Mucosa of stomach (tissue), 1 donor: ENCODE data around the gene RNASE13.

Source experiments
- H3K27me3 ChIP-seq: one replicate; pipeline ENCODE4 v1.7.0; 2013; ENCODE audit warnings: mild to moderate bottlenecking, low read length; ENCODE audit not compliant: control insufficient read depth, insufficient read depth
- H3K36me3 ChIP-seq: one replicate; pipeline ENCODE4 v1.7.0; 2013; ENCODE audit warnings: low read length; ENCODE audit not compliant: control insufficient read depth, insufficient read depth
- H3K4me1 ChIP-seq: one replicate; pipeline ENCODE4 v1.7.0; 2013; ENCODE audit warnings: mild to moderate bottlenecking, low read length; ENCODE audit not compliant: control insufficient read depth, insufficient read depth
- H3K4me3 ChIP-seq: one replicate; pipeline ENCODE4 v1.7.0; 2013; ENCODE audit warnings: low read length
- H3K9ac ChIP-seq: one replicate; pipeline ENCODE4 v1.7.0; 2013; ENCODE audit warnings: mild to moderate bottlenecking, low read length, moderate library complexity
- H3K9me3 ChIP-seq: one replicate; pipeline ENCODE4 v1.7.0; 2013; ENCODE audit warnings: mild to moderate bottlenecking, low read length, moderate library complexity; ENCODE audit not compliant: control insufficient read depth
- donor health status: Pancreatic carcinoma.

Gene RNASE13

DNA sequence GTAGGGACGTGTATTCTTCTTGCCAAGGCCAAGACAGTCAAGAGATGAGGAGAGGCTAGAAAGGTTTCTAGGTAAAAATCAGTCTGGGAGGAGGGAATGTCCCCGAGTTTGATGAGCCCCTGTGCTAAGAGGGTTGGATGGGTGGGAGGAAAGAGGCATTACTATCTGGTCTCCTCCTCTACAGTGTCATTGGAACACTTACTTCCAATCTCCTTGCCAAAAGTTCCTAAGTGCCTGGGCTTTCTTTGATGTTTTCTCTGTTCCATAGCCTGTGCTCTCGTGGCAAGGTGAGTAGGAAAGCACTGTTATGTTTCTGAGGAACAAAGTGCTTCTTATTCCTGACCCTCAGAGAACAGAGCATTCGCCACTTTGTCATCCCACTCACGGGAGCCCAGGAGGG is at the start of gene RNASE13:
Gene RNASE13 (minus strand): TSS at position 101 of the 400 bp plus-strand sequence. CDS start 519 bp downstream, outside the sequence.
- no peaks in the 10 kb centered on the region for H3K27me3 ChIP-seq
- peaks cover 15% of the 10 kb centered on the region for H3K4me1 ChIP-seq
- H3K36me3 ChIP-seq: no peaks in the 10 kb centered on the region
- no peak within 1 kb of the TSS for H3K9ac ChIP-seq
- no peak within 1 kb of the TSS for H3K4me3 ChIP-seq
- H3K9me3 ChIP-seq: no peaks in the 10 kb centered on the region

- peaks cover 19% of the 10 kb centered on the region for H3K36me3 ChIP-seq
- H3K27me3 ChIP-seq: no peaks in the 10 kb centered on the region
- H3K4me3 ChIP-seq: no peak overlapping the region
- H3K9me3 ChIP-seq: no peaks in the 10 kb centered on the region
- H3K4me1 ChIP-seq: peaks cover 7% of the 10 kb centered on the region
- H3K9ac ChIP-seq: no peak overlapping the region
Observed at GRCh38 chr14:21084396-21084795, 49.8 kb upstream of the RNASE13 start.

GRCh38 chr14:21083565-21084325 is 49.1 kb upstream of the RNASE13 start:
- Histone ChIP-seq H3K9ac (no peak overlapping the region), H3K36me3 (peaks cover 26% of the 10 kb centered on the region)

GRCh38 chr14:21081521-21082142 is 47.0 kb upstream of the RNASE13 start:
- H3K9me3 ChIP-seq: no peaks in the 10 kb centered on the region
- H3K36me3 ChIP-seq: peaks cover 33% of the 10 kb centered on the region
- H3K27me3 ChIP-seq: no peaks in the 10 kb centered on the region
- H3K4me3 ChIP-seq: no peak overlapping the region
- peaks cover 6% of the 10 kb centered on the region for H3K4me1 ChIP-seq
- no peak overlapping the region for H3K9ac ChIP-seq

More at GRCh38 chr14:21083565-21084325, 49.1 kb upstream of the RNASE13 start:
- H3K9me3 ChIP-seq: no peaks in the 10 kb centered on the region
- H3K27me3 ChIP-seq: no peaks in the 10 kb centered on the region
- no peak overlapping the region for H3K4me3 ChIP-seq
- H3K4me1 ChIP-seq: peaks cover 6% of the 10 kb centered on the region

DNA sequence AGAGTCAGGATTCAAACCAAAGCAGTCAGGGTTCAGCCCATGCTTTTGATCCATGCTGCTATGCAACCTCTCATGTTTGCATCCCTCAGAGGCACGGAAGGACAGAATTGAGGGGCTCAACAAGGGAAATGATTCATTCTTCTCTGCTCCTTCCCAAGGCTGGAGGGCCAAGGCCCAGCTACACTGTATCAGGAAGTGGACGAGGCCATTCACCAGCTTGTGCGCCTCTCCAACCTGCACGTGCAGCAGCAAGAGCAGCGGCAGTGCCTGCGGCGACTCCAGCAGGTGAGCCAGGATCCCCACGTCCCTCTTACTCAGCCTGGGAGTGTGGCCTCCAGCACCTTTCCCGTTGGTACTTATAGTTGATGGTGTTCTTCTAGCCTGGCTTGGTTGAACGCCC is 44.1 kb upstream of the RNASE13 start:
- Histone ChIP-seq H3K9ac (no peak overlapping the region), H3K27me3 (no peaks in the 10 kb centered on the region), H3K9me3 (no peaks in the 10 kb centered on the region), H3K36me3 (peaks cover 51% of the 10 kb centered on the region), H3K4me1 (no peaks in the 10 kb centered on the region), H3K4me3 (no peak overlapping the region)

GRCh38 chr14:21078287-21078686 is 43.7 kb upstream of the RNASE13 start:
- Histone ChIP-seq H3K27me3 (no peaks in the 10 kb centered on the region), H3K9ac (no peak overlapping the region), H3K4me1 (peaks cover 2% of the 10 kb centered on the region), H3K4me3 (no peak overlapping the region), H3K36me3 (peaks cover 51% of the 10 kb centered on the region), H3K9me3 (no peaks in the 10 kb centered on the region)

- no peaks in the 10 kb centered on the region for H3K9me3 ChIP-seq
- H3K4me3 ChIP-seq: no peak overlapping the region
- H3K9ac ChIP-seq: no peak overlapping the region
- peaks cover 8% of the 10 kb centered on the region for H3K4me1 ChIP-seq
- peaks cover 47% of the 10 kb centered on the region for H3K36me3 ChIP-seq
- no peaks in the 10 kb centered on the region for H3K27me3 ChIP-seq
Observed at GRCh38 chr14:21077672-21078071, 43.1 kb upstream of the RNASE13 start.

DNA sequence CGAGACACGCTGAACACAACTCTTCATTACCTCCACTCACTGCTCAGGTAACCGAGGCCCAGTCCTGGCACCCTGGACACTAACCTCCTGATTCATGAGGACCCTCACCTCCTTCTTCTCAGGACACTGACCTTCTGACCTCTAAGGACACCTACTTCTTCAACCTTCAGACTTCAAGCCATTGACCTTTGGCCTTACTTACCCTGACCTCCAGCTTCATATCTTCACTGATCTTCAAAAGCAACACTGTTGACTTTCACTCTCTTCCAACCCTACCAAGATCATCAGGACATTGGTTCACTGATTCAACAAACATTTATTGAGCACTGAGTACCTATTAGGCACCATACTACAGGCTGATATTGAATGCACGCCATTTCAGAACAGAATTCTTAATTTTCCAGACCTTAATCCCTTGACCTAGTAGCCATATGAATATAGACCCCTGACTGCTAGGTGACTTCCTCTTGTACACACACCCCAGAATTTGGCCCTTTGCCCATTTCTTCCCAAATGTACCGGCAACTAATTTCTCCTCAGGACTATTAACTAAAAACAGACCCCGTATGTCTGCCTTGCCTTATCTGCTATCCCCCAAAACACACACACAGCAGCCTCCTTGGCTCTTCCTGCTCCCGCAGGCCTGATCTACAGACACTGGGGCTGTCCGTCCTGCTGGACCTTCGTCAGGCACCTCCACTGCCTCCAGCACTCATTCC is 41.3 kb upstream of the RNASE13 start:
- Histone ChIP-seq H3K27me3 (no peaks in the 10 kb centered on the region), H3K36me3 (peaks cover 39% of the 10 kb centered on the region), H3K4me3 (no peak overlapping the region), H3K9ac (no peak overlapping the region), H3K4me1 (peaks cover 20% of the 10 kb centered on the region), H3K9me3 (no peaks in the 10 kb centered on the region)

DNA sequence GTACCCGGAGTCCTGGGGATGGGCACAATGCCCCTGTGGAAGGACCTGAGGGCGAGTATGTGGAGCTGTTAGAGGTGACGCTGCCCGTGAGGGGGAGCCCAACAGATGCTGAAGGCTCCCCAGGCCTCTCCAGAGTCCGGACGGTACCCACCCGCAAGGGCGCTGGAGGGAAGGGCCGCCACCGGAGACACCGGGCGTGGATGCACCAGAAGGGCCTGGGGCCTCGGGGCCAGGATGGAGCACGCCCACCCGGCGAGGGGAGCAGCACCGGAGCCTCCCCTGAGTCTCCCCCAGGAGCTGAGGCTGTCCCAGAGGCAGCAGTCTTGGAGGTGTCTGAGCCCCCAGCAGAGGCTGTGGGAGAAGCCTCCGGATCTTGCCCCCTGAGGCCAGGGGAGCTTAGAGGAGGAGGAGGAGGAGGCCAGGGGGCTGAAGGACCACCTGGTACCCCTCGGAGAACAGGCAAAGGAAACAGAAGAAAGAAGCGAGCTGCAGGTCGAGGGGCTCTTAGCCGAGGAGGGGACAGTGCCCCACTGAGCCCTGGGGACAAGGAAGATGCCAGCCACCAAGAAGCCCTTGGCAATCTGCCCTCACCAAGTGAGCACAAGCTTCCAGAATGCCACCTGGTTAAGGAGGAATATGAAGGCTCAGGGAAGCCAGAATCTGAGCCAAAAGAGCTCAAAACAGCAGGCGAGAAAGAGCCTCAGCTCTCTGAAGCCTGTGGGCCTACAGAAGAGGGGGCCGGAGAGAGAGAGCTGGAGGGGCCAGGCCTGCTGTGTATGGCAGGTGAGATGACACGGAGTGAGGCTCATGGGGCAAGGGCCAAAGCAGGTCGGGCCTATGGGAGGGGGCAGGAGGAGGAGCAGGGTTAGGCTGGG is 40.0 kb upstream of the RNASE13 start:
- peaks cover 23% of the 10 kb centered on the region for H3K4me1 ChIP-seq
- no peak overlapping the region for H3K4me3 ChIP-seq
- H3K27me3 ChIP-seq: peaks cover 2% of the 10 kb centered on the region
- no peaks in the 10 kb centered on the region for H3K9me3 ChIP-seq
- peaks cover 38% of the 10 kb centered on the region for H3K36me3 ChIP-seq
- no peak overlapping the region for H3K9ac ChIP-seq

- peaks cover 30% of the 10 kb centered on the region for H3K36me3 ChIP-seq
- H3K9ac ChIP-seq: no peak overlapping the region
- H3K9me3 ChIP-seq: no peaks in the 10 kb centered on the region
- H3K4me1 ChIP-seq: peaks cover 30% of the 10 kb centered on the region
- H3K27me3 ChIP-seq: peaks cover 9% of the 10 kb centered on the region
- no peak overlapping the region for H3K4me3 ChIP-seq
Observed at GRCh38 chr14:21073921-21074320, 39.3 kb upstream of the RNASE13 start.

- H3K9ac ChIP-seq: no peak overlapping the region
- H3K9me3 ChIP-seq: no peaks in the 10 kb centered on the region
- H3K4me1 ChIP-seq: peaks cover 37% of the 10 kb centered on the region
- H3K27me3 ChIP-seq: peaks cover 17% of the 10 kb centered on the region
- H3K4me3 ChIP-seq: no peak overlapping the region
- peaks cover 22% of the 10 kb centered on the region for H3K36me3 ChIP-seq
Observed at GRCh38 chr14:21072781-21073339, 38.3 kb upstream of the RNASE13 start.
